ENCODE data around the gene FZD1. TPM values are rescaled to one million over a fixed set of nuclear protein-coding genes. Genes with fewer than 3 reads are reported as not detected.

The FZD1 gene
- total and polyA plus RNA-seq, 7 experiments from 2014 or later, result 0.24 to 3.4 (median 0.64) TPM

GRCh38 chr7:91270372-91270771, 6.1 kb downstream of the FZD1 start:
- Histone ChIP-seq H3K27ac (ENCODE audit: low read depth, low read length) (no peak overlapping the region), H3K4me1 (ENCODE audit: control insufficient read depth in 2 of 2, insufficient read depth in 2 of 2, low read length in 2 of 2) (peaks cover 0 to 9% of the 10 kb centered on the region in 2 donors), H3K36me3 (ENCODE audit: control insufficient read depth in 2 of 3, insufficient read depth in 3 of 3, low read length in 3 of 3) (no peaks in the 10 kb centered on the region), H3K4me3 (ENCODE audit: low read length) (no peak overlapping the region), H3K27me3 (ENCODE audit: control insufficient read depth in 2 of 2, insufficient read depth in 2 of 2, low read length in 2 of 2) (no peaks in the 10 kb centered on the region), H3K9me3 (ENCODE audit: control insufficient read depth in 2 of 3, low read length in 3 of 3) (no peaks in the 10 kb centered on the region)
- ATAC-seq (no peak), DNase-seq (no peak)
- CTCF ChIA-PET, result no interaction called here
- POLR2A ChIA-PET, result no interaction called here
- H3K9me3 Mint-ChIP-seq, result no peaks in the 10 kb centered on the region
- H3K4me3 Mint-ChIP-seq, result no peak overlapping the region
- H3K36me3 Mint-ChIP-seq, result no peaks in the 10 kb centered on the region
- intact Hi-C loops (cut with micrococcal nuclease), result no loop called here
- peaks cover 0 to 16% (median 6%) of the 10 kb centered on the region in 7 donors for H3K4me1 Mint-ChIP-seq
- H3K27ac Mint-ChIP-seq, result no peak overlapping the region
- H3K27me3 Mint-ChIP-seq, result peaks cover 12 to 24% (median 17%) of the 10 kb centered on the region in 5 donors

GRCh38 chr7:91276909-91277308, 12.7 kb downstream of the FZD1 start:
- intact Hi-C loops (cut with micrococcal nuclease), result no loop called here
- H3K27ac Mint-ChIP-seq, result no peak overlapping the region
- H3K36me3 Mint-ChIP-seq, result no peaks in the 10 kb centered on the region
- Histone ChIP-seq H3K27me3 (ENCODE audit: control insufficient read depth in 2 of 2, insufficient read depth in 2 of 2, low read length in 2 of 2) (no peaks in the 10 kb centered on the region), H3K4me3 (ENCODE audit: low read length) (no peak overlapping the region), H3K9me3 (ENCODE audit: control insufficient read depth in 2 of 3, low read length in 3 of 3) (no peaks in the 10 kb centered on the region), H3K27ac (ENCODE audit: low read depth, low read length) (no peak overlapping the region), H3K4me1 (ENCODE audit: control insufficient read depth in 2 of 2, insufficient read depth in 2 of 2, low read length in 2 of 2) (no peaks in the 10 kb centered on the region), H3K36me3 (ENCODE audit: control insufficient read depth in 2 of 3, insufficient read depth in 3 of 3, low read length in 3 of 3) (no peaks in the 10 kb centered on the region)
- no peak overlapping the region for H3K4me3 Mint-ChIP-seq
- ChIA-PET CTCF (no interaction called here), POLR2A (no interaction called here)
- ATAC-seq (no peak), DNase-seq (no peak)
- H3K4me1 Mint-ChIP-seq, result peaks cover 0 to 2% (median 0%) of the 10 kb centered on the region in 7 donors
- peaks cover 4 to 18% (median 5%) of the 10 kb centered on the region in 5 donors for H3K27me3 Mint-ChIP-seq
- H3K9me3 Mint-ChIP-seq, result no peaks in the 10 kb centered on the region

- POLR2A ChIA-PET, result no interaction called here
Observed at GRCh38 chr7:91280185-91280584, 16.0 kb downstream of the FZD1 start.

GRCh38 chr7:91280604-91281003, 16.4 kb downstream of the FZD1 start:
- H3K4me1 Mint-ChIP-seq, result peaks cover 0 to 2% (median 0%) of the 10 kb centered on the region in 7 donors
- H3K36me3 Mint-ChIP-seq, result no peaks in the 10 kb centered on the region
- H3K27me3 Mint-ChIP-seq, result peaks cover under 1 to 32% (median 16%) of the 10 kb centered on the region in 5 donors
- no peaks in the 10 kb centered on the region for H3K36me3 ChIP-seq (ENCODE audit: control insufficient read depth in 2 of 3, insufficient read depth in 3 of 3, low read length in 3 of 3)
- ChIA-PET CTCF (no interaction called here), POLR2A (no interaction called here)
- H3K27ac Mint-ChIP-seq, result no peak overlapping the region
- H3K27me3 ChIP-seq (ENCODE audit: control insufficient read depth in 2 of 2, insufficient read depth in 2 of 2, low read length in 2 of 2), result no peaks in the 10 kb centered on the region
- ATAC-seq (no peak), DNase-seq (no peak)
- no peaks in the 10 kb centered on the region for H3K4me1 ChIP-seq (ENCODE audit: control insufficient read depth in 2 of 2, insufficient read depth in 2 of 2, low read length in 2 of 2)
- H3K4me3 Mint-ChIP-seq, result no peak overlapping the region
- intact Hi-C loops (cut with micrococcal nuclease), result no loop called here
- no peaks in the 10 kb centered on the region for H3K9me3 Mint-ChIP-seq
- no peaks in the 10 kb centered on the region for H3K9me3 ChIP-seq (ENCODE audit: control insufficient read depth in 2 of 3, low read length in 3 of 3)
- H3K4me3 ChIP-seq (ENCODE audit: low read length), result no peak overlapping the region
- no peak overlapping the region for H3K27ac ChIP-seq (ENCODE audit: low read depth, low read length)

More at GRCh38 chr7:91280185-91280584, 16.0 kb downstream of the FZD1 start:
- DNase-seq, result no peak
- Mint-ChIP-seq H3K4me3 (no peak overlapping the region), H3K27me3 (peaks cover 0 to 31% (median 16%) of the 10 kb centered on the region in 5 donors), H3K9me3 (no peaks in the 10 kb centered on the region), H3K36me3 (no peaks in the 10 kb centered on the region), H3K27ac (no peak overlapping the region), H3K4me1 (peaks cover 0 to 2% (median 0%) of the 10 kb centered on the region in 7 donors)
- CTCF ChIA-PET, result interaction anchor here (0.6 kb wide), 1 partner anchor 23 kb away, joined by 3 read pairs; no protein-coding TSS in a partner anchor
- H3K27me3 ChIP-seq (ENCODE audit: control insufficient read depth in 2 of 2, insufficient read depth in 2 of 2, low read length in 2 of 2), result no peaks in the 10 kb centered on the region
- intact Hi-C loops (cut with micrococcal nuclease), result no loop called here
- no peak overlapping the region for H3K4me3 ChIP-seq (ENCODE audit: low read length)
- no peak for ATAC-seq
- H3K9me3 ChIP-seq (ENCODE audit: control insufficient read depth in 2 of 3, low read length in 3 of 3), result no peaks in the 10 kb centered on the region
- no peaks in the 10 kb centered on the region for H3K4me1 ChIP-seq (ENCODE audit: control insufficient read depth in 2 of 2, insufficient read depth in 2 of 2, low read length in 2 of 2)
- no peaks in the 10 kb centered on the region for H3K36me3 ChIP-seq (ENCODE audit: control insufficient read depth in 2 of 3, insufficient read depth in 3 of 3, low read length in 3 of 3)
- no peak overlapping the region for H3K27ac ChIP-seq (ENCODE audit: low read depth, low read length)

GRCh38 chr7:91285696-91286355, 21.6 kb downstream of the FZD1 start:
- Histone ChIP-seq H3K4me3 (ENCODE audit: low read length) (no peak overlapping the region), H3K4me1 (ENCODE audit: control insufficient read depth in 2 of 2, insufficient read depth in 2 of 2, low read length in 2 of 2) (no peaks in the 10 kb centered on the region), H3K36me3 (ENCODE audit: control insufficient read depth in 2 of 3, insufficient read depth in 3 of 3, low read length in 3 of 3) (no peaks in the 10 kb centered on the region), H3K27ac (ENCODE audit: low read depth, low read length) (no peak overlapping the region), H3K9me3 (ENCODE audit: control insufficient read depth in 2 of 3, low read length in 3 of 3) (no peaks in the 10 kb centered on the region), H3K27me3 (ENCODE audit: control insufficient read depth in 2 of 2, insufficient read depth in 2 of 2, low read length in 2 of 2) (no peaks in the 10 kb centered on the region)
- POLR2A ChIA-PET, result no interaction called here
- ATAC-seq, result no peak
- H3K4me3 Mint-ChIP-seq, result no peak overlapping the region
- intact Hi-C loops (cut with micrococcal nuclease), result loop anchor here in 1 of 2 donors (5.0 kb wide), 1 partner anchor 1161 kb away; the partner anchor contains the start of gene GATAD1
- H3K4me1 Mint-ChIP-seq, result peaks cover 0 to 2% (median 0%) of the 10 kb centered on the region in 7 donors
- no peaks in the 10 kb centered on the region for H3K9me3 Mint-ChIP-seq
- H3K27ac Mint-ChIP-seq, result peak overlapping the region in 1 of 9 donors; percentile 50
- CTCF ChIA-PET, result no interaction called here
- no peak for DNase-seq
- H3K36me3 Mint-ChIP-seq, result no peaks in the 10 kb centered on the region
- H3K27me3 Mint-ChIP-seq, result peaks cover 4 to 25% (median 13%) of the 10 kb centered on the region in 5 donors

GRCh38 chr7:91286432-91286831, 22.2 kb downstream of the FZD1 start:
- H3K4me1 ChIP-seq (ENCODE audit: control insufficient read depth in 2 of 2, insufficient read depth in 2 of 2, low read length in 2 of 2), result no peaks in the 10 kb centered on the region
- POLR2A ChIA-PET, result no interaction called here
- H3K27ac ChIP-seq (ENCODE audit: low read depth, low read length), result no peak overlapping the region
- DNase-seq, result no peak
- no peak for ATAC-seq
- H3K4me3 Mint-ChIP-seq, result no peak overlapping the region
- no peak overlapping the region for H3K27ac Mint-ChIP-seq
- peaks cover 0 to 1% (median 0%) of the 10 kb centered on the region in 11 donors for H3K9me3 Mint-ChIP-seq
- CTCF ChIA-PET, result no interaction called here
- H3K4me1 Mint-ChIP-seq, result peaks cover 0 to 2% (median 0%) of the 10 kb centered on the region in 7 donors
- no peaks in the 10 kb centered on the region for H3K27me3 ChIP-seq (ENCODE audit: control insufficient read depth in 2 of 2, insufficient read depth in 2 of 2, low read length in 2 of 2)
- H3K36me3 Mint-ChIP-seq, result no peaks in the 10 kb centered on the region
- no peaks in the 10 kb centered on the region for H3K36me3 ChIP-seq (ENCODE audit: control insufficient read depth in 2 of 3, insufficient read depth in 3 of 3, low read length in 3 of 3)
- no peaks in the 10 kb centered on the region for H3K9me3 ChIP-seq (ENCODE audit: control insufficient read depth in 2 of 3, low read length in 3 of 3)
- peaks cover 4 to 25% (median 13%) of the 10 kb centered on the region in 5 donors for H3K27me3 Mint-ChIP-seq
- no peak overlapping the region for H3K4me3 ChIP-seq (ENCODE audit: low read length)
- intact Hi-C loops (cut with micrococcal nuclease), result loop anchor here in 1 of 2 donors (5.0 kb wide), 1 partner anchor 1161 kb away; the partner anchor contains the start of gene GATAD1
